HEK293T (cell line): Measurements from ENCODE around the gene NFRKB.

Experiments
- BHLHE40 ChIP-seq: fragments of 450-650 bp; IDR thresholded peaks from 2 replicates; pipeline ENCODE4 v1.6.1; 2016; ENCODE audit warnings: mild to moderate bottlenecking, moderate library complexity, borderline replicate concordance
- FOXA1 ChIP-seq: fragments of 450-650 bp; IDR thresholded peaks from 2 replicates; pipeline ENCODE4 v1.6.1; 2016; ENCODE audit warnings: mild to moderate bottlenecking

DNA sequence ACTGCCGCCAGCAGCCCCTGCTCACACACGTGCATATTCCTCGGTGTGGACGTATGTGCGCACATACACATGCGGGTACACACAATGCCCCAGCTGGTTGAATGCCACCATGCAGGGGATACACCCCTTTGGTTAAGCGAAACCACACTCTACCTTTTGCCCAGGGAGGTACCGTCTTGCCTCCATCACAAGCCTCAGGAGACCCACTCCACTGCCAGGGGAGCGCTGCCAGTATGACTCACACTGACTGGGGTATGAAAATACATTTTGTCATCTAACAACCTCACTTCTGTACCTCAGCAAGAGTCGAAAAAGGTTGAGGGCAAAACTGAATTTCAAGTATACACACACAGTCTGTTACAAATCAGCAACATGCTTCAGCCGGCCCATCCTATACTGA, 40.3 kb downstream of the NFRKB start:
- TF ChIP-seq BHLHE40 (no peak), FOXA1 (no peak)
